Endothelial cell of umbilical vein (primary cell): Measurements from ENCODE around the gene LMNB1. TPM values are rescaled to one million over a fixed set of nuclear protein-coding genes. Genes with fewer than 3 reads are reported as not detected.

Source experiments
- BruUV-seq: library from RNA; stranded (reverse); fragments of 400-500 nt; replicated peaks from 2 replicates; lab custom pipeline; 2021; lab: Mats Ljungman, UMichigan
- CTCF ChIA-PET: fragments of 300-600, 350-600 bp; sonication (Branson Sonifier 250); formaldehyde crosslinking; loops from one replicate; lab custom pipeline; 2021; ENCODE audit warnings: antibody characterized with exemption, inconsistent platforms; lab: Charles Lee
- POLR2A ChIA-PET: fragments of 300-600, 350-600 bp; sonication (Branson Sonifier 250); formaldehyde crosslinking; loops from one replicate; lab custom pipeline; 2021; ENCODE audit warnings: antibody characterized with exemption, inconsistent platforms; lab: Charles Lee
- DNase-seq: peaks from one replicate; pipeline ENCODE4 v3.0.0-alpha.2; 2011; ENCODE audit warnings: low read depth, low spot score
- FAIRE-seq: peaks from 2 replicates; lab custom pipeline; 2011; peaks lifted over from hg19 to GRCh38; lab: Jason Lieb, UNC
- H2AFZ ChIP-seq: 2 replicates; pipeline ENCODE4 v1.6.0; 2012; ENCODE audit warnings: low read depth, low read length, control low read depth, inconsistent platforms
- H3K27ac ChIP-seq: 2 replicates; pipeline ENCODE4 v1.5.1; 2011; ENCODE audit warnings: low read depth, mild to moderate bottlenecking, control low read depth, low read length, moderate library complexity; ENCODE audit not compliant: insufficient read depth
- H3K27me3 ChIP-seq, 2 experiments: 2 replicates each; pipeline versions ENCODE4 v1.6.0 to v1.6.1; 2011; ENCODE audit warnings: low read length in 2 of 2, mixed read lengths in 1 of 2; ENCODE audit not compliant: control insufficient read depth in 2 of 2, insufficient read depth in 2 of 2
- H3K36me3 ChIP-seq, 2 experiments: 2 replicates in 1 of 2; 3 replicates in 1 of 2; pipeline ENCODE4 v1.5.1; 2011; ENCODE audit warnings: low read length in 2 of 2, mild to moderate bottlenecking in 1 of 2, moderate library complexity in 1 of 2; ENCODE audit not compliant: control insufficient read depth in 2 of 2, insufficient read depth in 2 of 2; ENCODE audit errors: extremely low read depth in 1 of 2
- H3K4me1 ChIP-seq: 3 replicates; pipeline ENCODE4 v1.5.1; 2011; ENCODE audit warnings: mild to moderate bottlenecking, low read length; ENCODE audit not compliant: control insufficient read depth, insufficient read depth; ENCODE audit errors: extremely low read depth
- H3K4me2 ChIP-seq: 2 replicates; pipeline ENCODE4 v1.6.1; 2011; ENCODE audit warnings: low read length, control low read depth, mixed read lengths; ENCODE audit not compliant: insufficient read depth
- H3K4me3 ChIP-seq, 3 experiments: fragments of 200-600 bp in 1 of 3; sonication (generic), shearing (Covaris generic) in 1 of 3; replicated peaks in 1 of 3; 2 replicates each; pipeline ENCODE4 v1.5.1; 2011 to 2016; ENCODE audit warnings: control low read depth in 3 of 3, low read length in 3 of 3, mild to moderate bottlenecking in 2 of 3, inconsistent platforms in 1 of 3, low read depth in 1 of 3, moderate library complexity in 1 of 3; ENCODE audit not compliant: insufficient read depth in 1 of 3
- H3K79me2 ChIP-seq: 2 replicates; pipeline ENCODE4 v1.6.0; 2012; ENCODE audit warnings: low read length, inconsistent platforms; ENCODE audit not compliant: control insufficient read depth, insufficient read depth
- H3K9ac ChIP-seq: replicated peaks from 2 replicates; pipeline ENCODE3; 2011; ENCODE audit warnings: low read length, control low read depth; ENCODE audit not compliant: insufficient read depth; ENCODE audit errors: extremely low read depth
- H3K9me1 ChIP-seq: replicated peaks from 3 replicates; pipeline ENCODE4 v1.6.0; 2011; ENCODE audit warnings: mild to moderate bottlenecking, low read length; ENCODE audit not compliant: control insufficient read depth, insufficient read depth; ENCODE audit errors: extremely low read depth
- H3K9me3 ChIP-seq: replicated peaks from 2 replicates; pipeline ENCODE4 v1.5.1; 2012; ENCODE audit warnings: low read length, inconsistent platforms; ENCODE audit not compliant: control insufficient read depth, insufficient read depth
- H4K20me1 ChIP-seq: replicated peaks from 2 replicates; pipeline ENCODE3; 2011; ENCODE audit warnings: mild to moderate bottlenecking, low read length; ENCODE audit not compliant: control insufficient read depth, insufficient read depth; ENCODE audit errors: extremely low read depth
- EZH2 ChIP-seq: IDR thresholded peaks from 2 replicates; pipeline ENCODE4 v1.6.1; 2012; ENCODE audit warnings: borderline replicate concordance, low read depth, mild to moderate bottlenecking, moderate library complexity, low read length, inconsistent platforms; ENCODE audit not compliant: severe bottlenecking
- FOS ChIP-seq: IDR thresholded peaks from 2 replicates; pipeline ENCODE4 v1.6.1; 2011; ENCODE audit warnings: mild to moderate bottlenecking, low read length, moderate library complexity, borderline replicate concordance; ENCODE audit not compliant: insufficient read depth
- GATA2 ChIP-seq: IDR thresholded peaks from 2 replicates; pipeline ENCODE4 v1.7.0; 2011; ENCODE audit warnings: low read depth, mild to moderate bottlenecking, moderate library complexity, mixed read lengths, low read length; ENCODE audit not compliant: insufficient read length, insufficient read depth
- JUN ChIP-seq: IDR thresholded peaks from 2 replicates; pipeline ENCODE4 v1.6.1; 2011; ENCODE audit warnings: borderline replicate concordance, low read depth; ENCODE audit not compliant: insufficient read length, insufficient read depth
- MAX ChIP-seq: IDR thresholded peaks from 2 replicates; pipeline ENCODE4 v1.6.1; 2011; ENCODE audit not compliant: insufficient read depth, insufficient read length
- MYC ChIP-seq: IDR thresholded peaks from one replicate; pipeline ENCODE4 v1.6.1; 2011; ENCODE audit warnings: mild to moderate bottlenecking, low read depth, low read length
- POLR2AphosphoS5 ChIP-seq: IDR thresholded peaks from 2 replicates; pipeline ENCODE4 v1.6.1; 2012; ENCODE audit warnings: low read depth, mild to moderate bottlenecking, control low read depth, low read length, moderate library complexity; ENCODE audit not compliant: insufficient read depth
- dilution Hi-C: fragments of 300-500 bp; cut with MboI; formaldehyde crosslinking; loops from one replicate; pipeline ENCODE4 v1.15.0; 2019; ENCODE audit warnings: low sequenced_read_pairs; ENCODE audit not compliant: extremely low pct_ligation_motif_present
- intact Hi-C: fragments of 100-400 bp; cut with micrococcal nuclease; formaldehyde crosslinking; loops from one replicate; pipeline ENCODE4 v1.10.0; 2022
- polyA plus RNA-seq, 4 experiments: library from polyadenylated mRNA; depleted of rRNA in 3 of 4; stranded (reverse) in 3 of 4; unstranded in 1 of 4; fragments of >200 nt; gene quantifications; 2 replicates each; pipeline versions ENCODE4 v1.2.1 to v1.2.3, GENCODE V29; 2011 to 2012; ENCODE audit warnings: missing spikeins in 1 of 4
- total RNA-seq: library from RNA; stranded (reverse); gene quantifications from 2 replicates; pipeline ENCODE4 v1.2.3, GENCODE V29; 2021
- TF ChIP-seq, protein P1 (sequence below), 2 donors: IDR thresholded peaks; 1 replicate in 1 of 2; 2 replicates in 1 of 2; pipeline ENCODE4 v1.5.1; 2011; ENCODE audit warnings: low read length in 2 of 2, mild to moderate bottlenecking in 2 of 2, moderate library complexity in 2 of 2, control low read depth in 1 of 2, inconsistent platforms in 1 of 2, low read depth in 1 of 2; ENCODE audit not compliant: insufficient read depth in 1 of 2; ENCODE audit errors: extremely low read depth in 1 of 2

Gene LMNB1
- total and polyA plus RNA-seq, 2 donors (not counting 3 experiments of a cell fraction or from before 2014, with no cell fraction given) = 45.2 to 144 TPM

DNA sequence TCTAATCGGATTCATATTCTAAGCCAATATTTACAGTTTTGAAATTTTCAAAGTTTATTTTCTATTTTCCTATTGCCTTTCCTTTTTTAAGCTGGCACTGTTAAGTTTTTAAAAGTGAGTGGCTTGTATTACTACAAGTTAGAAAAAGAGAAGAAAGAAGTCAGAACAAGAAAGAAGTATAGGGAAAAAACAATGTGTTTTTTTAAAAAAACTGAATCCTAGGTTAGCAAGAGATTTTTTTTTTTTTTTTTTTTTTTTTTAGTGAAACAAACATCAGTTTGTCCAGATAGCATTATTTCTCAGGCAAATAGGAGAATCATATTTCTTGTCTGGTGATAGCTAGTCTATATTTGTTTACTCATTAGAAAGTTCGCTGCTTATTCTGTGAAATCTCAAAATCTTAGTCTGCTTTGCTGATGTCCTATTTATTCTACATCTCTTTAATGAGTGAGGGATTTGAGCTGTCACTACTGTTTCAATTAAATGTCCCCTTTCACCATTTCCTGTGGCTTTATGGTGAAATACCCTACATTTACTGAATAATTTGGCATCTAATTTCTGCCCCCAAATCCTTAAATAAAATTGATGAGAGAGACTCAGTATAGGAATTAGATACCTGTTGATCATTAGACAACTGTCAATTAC is 19.1 kb upstream of the LMNB1 start:
- no peaks in the 10 kb centered on the region for H3K36me3 ChIP-seq
- no peaks in the 10 kb centered on the region for H3K4me1 ChIP-seq
- no peak overlapping the region for H3K27ac ChIP-seq
- no peak overlapping the region for H2AFZ ChIP-seq
- no peaks in the 10 kb centered on the region for H4K20me1 ChIP-seq
- DNase-seq = no peak
- intact Hi-C loops (no loop called here), dilution Hi-C loops (no loop called here)
- ChIA-PET POLR2A (no interaction called here), CTCF (interaction anchor here (0.7 kb wide), 3 partner anchors 16 to 35 kb away, joined by 3 read pairs; no protein-coding TSS in a partner anchor)
- BruUV-seq = no TSS peak
- no peak for FAIRE-seq
- no peaks in the 10 kb centered on the region for H3K9me3 ChIP-seq
- H3K9me1 ChIP-seq = no peaks in the 10 kb centered on the region
- no peaks in the 10 kb centered on the region for H3K27me3 ChIP-seq
- H3K79me2 ChIP-seq = no peaks in the 10 kb centered on the region
- no peak overlapping the region for H3K4me2 ChIP-seq
- H3K4me3 ChIP-seq = no peak overlapping the region
- no peak overlapping the region for H3K9ac ChIP-seq
- TF ChIP-seq POLR2AphosphoS5 (no peak), FOS (no peak), EZH2 (no peak), MYC (no peak), JUN (no peak), GATA2 (no peak), MAX (no peak)
- TF ChIP-seq, protein P1, sequence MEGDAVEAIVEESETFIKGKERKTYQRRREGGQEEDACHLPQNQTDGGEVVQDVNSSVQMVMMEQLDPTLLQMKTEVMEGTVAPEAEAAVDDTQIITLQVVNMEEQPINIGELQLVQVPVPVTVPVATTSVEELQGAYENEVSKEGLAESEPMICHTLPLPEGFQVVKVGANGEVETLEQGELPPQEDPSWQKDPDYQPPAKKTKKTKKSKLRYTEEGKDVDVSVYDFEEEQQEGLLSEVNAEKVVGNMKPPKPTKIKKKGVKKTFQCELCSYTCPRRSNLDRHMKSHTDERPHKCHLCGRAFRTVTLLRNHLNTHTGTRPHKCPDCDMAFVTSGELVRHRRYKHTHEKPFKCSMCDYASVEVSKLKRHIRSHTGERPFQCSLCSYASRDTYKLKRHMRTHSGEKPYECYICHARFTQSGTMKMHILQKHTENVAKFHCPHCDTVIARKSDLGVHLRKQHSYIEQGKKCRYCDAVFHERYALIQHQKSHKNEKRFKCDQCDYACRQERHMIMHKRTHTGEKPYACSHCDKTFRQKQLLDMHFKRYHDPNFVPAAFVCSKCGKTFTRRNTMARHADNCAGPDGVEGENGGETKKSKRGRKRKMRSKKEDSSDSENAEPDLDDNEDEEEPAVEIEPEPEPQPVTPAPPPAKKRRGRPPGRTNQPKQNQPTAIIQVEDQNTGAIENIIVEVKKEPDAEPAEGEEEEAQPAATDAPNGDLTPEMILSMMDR (IDR thresholded peaks at IDR 0.05; ENCODE audit: extremely low read depth in 1 of 2, insufficient read depth in 1 of 2, low read depth in 1 of 2, low read length in 2 of 2) = no peak
